H1 (cell line): ENCODE results near the gene BTBD3. TPM values are rescaled to one million over a fixed set of nuclear protein-coding genes. Genes with fewer than 3 reads are reported as not detected.

Experiments
- CTCF ChIA-PET: fragments of 300-600 bp; sonication (Branson Sonifier 250); formaldehyde crosslinking; loops from one replicate; lab custom pipeline; 2021; ENCODE audit not compliant: partially characterized antibody; lab: Charles Lee
- POLR2A ChIA-PET: fragments of 300-600 bp; sonication (Branson Sonifier 250); formaldehyde crosslinking; loops from one replicate; lab custom pipeline; 2021; ENCODE audit warnings: inconsistent platforms; ENCODE audit not compliant: partially characterized antibody; lab: Charles Lee
- DNase-seq, 2 experiments: peaks; one replicate each; pipeline versions ENCODE4 v3.0.0 to v3.0.0-alpha.2; 2010 to 2022; ENCODE audit warnings: low spot score in 2 of 2, low read depth in 1 of 2, mixed read lengths in 1 of 2
- FAIRE-seq: peaks from 2 replicates; lab custom pipeline; 2011; peaks lifted over from hg19 to GRCh38; lab: Jason Lieb, UNC
- H2AFZ ChIP-seq: 2 replicates; pipeline ENCODE4 v1.8.1; 2012; ENCODE audit warnings: low read length, inconsistent platforms
- H2AK5ac ChIP-seq: 2 replicates; pipeline ENCODE4 v1.6.1; 2013; ENCODE audit warnings: low read depth, low read length
- H2BK120ac ChIP-seq: replicated peaks from 2 replicates; pipeline ENCODE3; 2013; ENCODE audit warnings: low read depth, low read length, inconsistent platforms
- H2BK12ac ChIP-seq: 2 replicates; pipeline ENCODE4 v1.6.1; 2013; ENCODE audit warnings: low read depth, low read length
- H2BK15ac ChIP-seq: 2 replicates; pipeline ENCODE4 v1.6.1; 2013; ENCODE audit warnings: low read length
- H2BK20ac ChIP-seq: 2 replicates; pipeline ENCODE4 v1.6.1; 2013; ENCODE audit warnings: low read length
- H2BK5ac ChIP-seq: 2 replicates; pipeline ENCODE4 v1.6.1; 2013; ENCODE audit warnings: low read depth, low read length
- H3K14ac ChIP-seq: 2 replicates; pipeline ENCODE4 v1.6.1; 2013; ENCODE audit warnings: inconsistent platforms; ENCODE audit not compliant: insufficient read length
- H3K18ac ChIP-seq: 2 replicates; pipeline ENCODE4 v1.6.1; 2013; ENCODE audit warnings: low read length; ENCODE audit errors: extremely low read depth
- H3K23ac ChIP-seq: 2 replicates; pipeline ENCODE4 v1.6.1; 2013; ENCODE audit warnings: inconsistent platforms; ENCODE audit not compliant: insufficient read length
- H3K23me2 ChIP-seq: 2 replicates; pipeline ENCODE4 v1.6.1; 2013; ENCODE audit warnings: low read depth, low read length
- H3K27ac ChIP-seq: 2 replicates; pipeline ENCODE4 v1.6.1; 2011; ENCODE audit warnings: low read depth, low read length, inconsistent platforms
- H3K27me3 ChIP-seq, 4 experiments: replicated peaks in 1 of 4; 1 replicate in 1 of 4; 2 replicates in 3 of 4; pipeline versions ENCODE4 v1.6.1 to v1.8.1; 2011 to 2013; ENCODE audit warnings: low read length in 3 of 4, mild to moderate bottlenecking in 3 of 4, inconsistent platforms in 2 of 4, mixed read lengths in 2 of 4, moderate library complexity in 1 of 4; ENCODE audit not compliant: control insufficient read depth in 3 of 4, insufficient read depth in 3 of 4; ENCODE audit errors: extremely low read depth in 1 of 4
- H3K36me3 ChIP-seq, 4 experiments: 2 replicates each; pipeline versions ENCODE4 v1.6.1 to v1.8.1; 2011 to 2013; ENCODE audit warnings: mild to moderate bottlenecking in 4 of 4, low read length in 3 of 4, moderate library complexity in 2 of 4, control low read depth in 1 of 4, inconsistent platforms in 1 of 4; ENCODE audit not compliant: insufficient read depth in 4 of 4, control insufficient read depth in 2 of 4
- H3K4ac ChIP-seq: replicated peaks from 2 replicates; pipeline ENCODE3; 2013; ENCODE audit warnings: low read length, low read depth, mixed read lengths, inconsistent platforms; ENCODE audit not compliant: insufficient read length
- H3K4me1 ChIP-seq, 4 experiments: replicated peaks in 1 of 4; 1 replicate in 1 of 4; 2 replicates in 3 of 4; pipeline versions ENCODE4 v1.6.1 to v1.8.1; 2011 to 2013; ENCODE audit warnings: low read length in 3 of 4, inconsistent platforms in 2 of 4, mixed read lengths in 1 of 4; ENCODE audit not compliant: insufficient read depth in 4 of 4, control insufficient read depth in 3 of 4
- H3K4me2 ChIP-seq, 2 experiments: 2 replicates each; pipeline versions ENCODE4 v1.6.1 to v1.8.1; 2011 to 2013; ENCODE audit warnings: low read depth in 2 of 2, low read length in 2 of 2, control low read depth in 1 of 2, inconsistent platforms in 1 of 2, mild to moderate bottlenecking in 1 of 2; ENCODE audit not compliant: insufficient read depth in 1 of 2
- H3K4me3 ChIP-seq, 4 experiments: fragments of 200-600, 300-600 bp in 1 of 4; sonication (generic), shearing (Covaris generic), sonication (Bioruptor Twin) in 1 of 4; 2 replicates each; pipeline versions ENCODE4 v1.5.1 to v1.8.1; 2011 to 2016; ENCODE audit warnings: low read length in 4 of 4, low read depth in 3 of 4, control low read depth in 2 of 4, inconsistent platforms in 2 of 4, mild to moderate bottlenecking in 2 of 4, mixed read lengths in 1 of 4, moderate library complexity in 1 of 4; ENCODE audit not compliant: insufficient read depth in 2 of 4; ENCODE audit errors: extremely low read depth in 1 of 4
- H3K56ac ChIP-seq: replicated peaks from 2 replicates; pipeline ENCODE3; 2013; ENCODE audit warnings: low read depth, mild to moderate bottlenecking, mixed read lengths, low read length, inconsistent platforms; ENCODE audit not compliant: insufficient read length
- H3K79me1 ChIP-seq: 2 replicates; pipeline ENCODE4 v1.6.1; 2013; ENCODE audit warnings: low read depth, low read length, control low read depth
- H3K79me2 ChIP-seq, 2 experiments: 2 replicates each; pipeline versions ENCODE4 v1.6.1 to v1.8.1; 2012 to 2013; ENCODE audit warnings: low read length in 2 of 2, mild to moderate bottlenecking in 2 of 2, inconsistent platforms in 1 of 2; ENCODE audit not compliant: insufficient read depth in 2 of 2, control insufficient read depth in 1 of 2
- H3K9ac ChIP-seq, 4 experiments: replicated peaks in 1 of 4; 1 replicate in 1 of 4; 2 replicates in 3 of 4; pipeline versions ENCODE4 v1.6.1 to v1.8.1; 2011 to 2013; ENCODE audit warnings: low read depth in 3 of 4, low read length in 3 of 4, control low read depth in 2 of 4, mild to moderate bottlenecking in 2 of 4, moderate library complexity in 2 of 4, inconsistent platforms in 1 of 4; ENCODE audit errors: extremely low read depth in 1 of 4
- H3K9me3 ChIP-seq, 2 experiments: 2 replicates each; pipeline versions ENCODE4 v1.6.1 to v1.8.1; 2012 to 2013; ENCODE audit warnings: mild to moderate bottlenecking in 2 of 2, moderate library complexity in 2 of 2, control low read depth in 1 of 2, inconsistent platforms in 1 of 2, low read depth in 1 of 2, low read length in 1 of 2, mixed read lengths in 1 of 2; ENCODE audit not compliant: insufficient read depth in 2 of 2
- H4K20me1 ChIP-seq, 2 experiments: replicated peaks in 1 of 2; 2 replicates each; pipeline versions ENCODE3 to v1.8.1; 2011 to 2013; ENCODE audit warnings: inconsistent platforms in 2 of 2, low read length in 2 of 2, mild to moderate bottlenecking in 1 of 2; ENCODE audit not compliant: insufficient read depth in 2 of 2, control insufficient read depth in 1 of 2
- H4K5ac ChIP-seq: 2 replicates; pipeline ENCODE4 v1.6.1; 2013; ENCODE audit warnings: low read length, low read depth, mixed read lengths, inconsistent platforms; ENCODE audit not compliant: insufficient read length
- H4K8ac ChIP-seq: 2 replicates; pipeline ENCODE4 v1.8.0; 2013; ENCODE audit warnings: mild to moderate bottlenecking, moderate library complexity, low read length, inconsistent platforms; ENCODE audit not compliant: insufficient read depth; ENCODE audit errors: extremely low read depth
- H4K91ac ChIP-seq: replicated peaks from 2 replicates; pipeline ENCODE3; 2013; ENCODE audit warnings: low read length, mixed read lengths, inconsistent platforms; ENCODE audit not compliant: insufficient read length
- POLR2A ChIP-seq, 2 experiments: IDR thresholded peaks; 1 replicate in 1 of 2; 2 replicates in 1 of 2; pipeline ENCODE4 v1.6.1; 2011; ENCODE audit warnings: low read depth in 2 of 2, low read length in 2 of 2, mild to moderate bottlenecking in 2 of 2; ENCODE audit errors: control extremely low read depth in 1 of 2
- USF2 ChIP-seq: IDR thresholded peaks from 2 replicates; pipeline ENCODE4 v1.6.1; 2011; ENCODE audit warnings: low read length, improper control_type of control experiment
- WGBS, 2 experiments: shearing (Covaris generic) in 1 of 2; methylation state at CpG; one replicate each; pipeline versions ENCODE4 v1.1.6 to v1.1.7; 2013 to 2015; ENCODE audit warnings: low lambda C conversion rate in 2 of 2, mixed read lengths in 2 of 2, inconsistent platforms in 1 of 2, low coverage in 1 of 2, missing lambda C conversion rate in 1 of 2; ENCODE audit not compliant: insufficient replicate concordance in 2 of 2, insufficient coverage in 1 of 2, insufficient read length in 1 of 2; ENCODE audit errors: extremely low coverage in 1 of 2, missing lambda C conversion rate in 1 of 2; 5-methylcytosine and 5-hydroxymethylcytosine counted together
- polyA plus RNA-seq, 7 experiments: library from polyadenylated mRNA; depleted of rRNA in 3 of 7; stranded (reverse) in 5 of 7; unstranded in 2 of 7; fragments of >200 nt in 5 of 7; fragments of 200-250 nt in 2 of 7; gene quantifications; 1 replicate in 5 of 7; 2 replicates in 1 of 7; 4 replicates in 1 of 7; pipeline versions ENCODE4 v1.2.1 to v1.2.3, GENCODE V29; 2011 to 2013; ENCODE audit warnings: missing spikeins in 2 of 7, mixed read lengths in 2 of 7
- total RNA-seq: library from RNA; stranded (reverse); fragmentation: NEBNext Ultra II Directional; extraction: Animal tissue kit (Norgen Biotek cat#: 25700); gene quantifications from 2 replicates; pipeline ENCODE4 v1.2.1, GENCODE V29; 2021

BTBD3 gene
- total and polyA plus RNA-seq, 2 of the 8 experiments (the other 6 are each of a cell fraction or from before 2014, with no cell fraction given), result 36.7 to 45.5 TPM

- Histone ChIP-seq H3K4me1 (no peaks in the 10 kb centered on the region), H3K79me1 (no peaks in the 10 kb centered on the region), H2BK20ac (no peak overlapping the region), H3K18ac (no peak overlapping the region), H2BK12ac (no peak overlapping the region), H4K91ac (no peak overlapping the region), H3K79me2 (no peaks in the 10 kb centered on the region), H4K8ac (no peak overlapping the region), H3K23ac (no peak overlapping the region), H3K9me3 (no peaks in the 10 kb centered on the region), H3K23me2 (no peaks in the 10 kb centered on the region), H3K9ac (no peak overlapping the region), H2BK5ac (no peak overlapping the region), H3K14ac (no peak overlapping the region), H3K27ac (no peak overlapping the region), H3K4me2 (no peak overlapping the region), H4K5ac (no peak overlapping the region), H2BK120ac (no peak overlapping the region), H3K56ac (no peak overlapping the region), H3K27me3 (no peaks in the 10 kb centered on the region), H4K20me1 (no peaks in the 10 kb centered on the region), H2AK5ac (no peak overlapping the region), H3K4me3 (no peak overlapping the region), H2BK15ac (no peak overlapping the region), H3K36me3 (no peaks in the 10 kb centered on the region; a peak in 1 of 8 replicates)
- 85% methylated on average over 3 of the region's 3 CpGs; no CpG with 5 or more reads in 1 of the 2 experiments for WGBS, 2 experiments
- CTCF ChIA-PET, result interaction anchor here (0.5 to 2.1 kb wide), 3 partner anchors 9 to 14 kb away, joined by 3 to 6 read pairs (median 4); no protein-coding TSS in a partner anchor
- POLR2A ChIA-PET, result no interaction called here
- no peak for FAIRE-seq
- TF ChIP-seq POLR2A (IDR thresholded peaks at IDR 0.05; ENCODE audit: control extremely low read depth in 1 of 2, low read depth in 2 of 2, low read length in 2 of 2) (no peak), USF2 (no peak)
- TF ChIP-seq, all 59 proteins: peak for 0
- no peak for DNase-seq
- Histone ChIP-seq H2AFZ (no peak overlapping the region), H3K4ac (no peak overlapping the region)
Measured at GRCh38 chr20:11949711-11950110, 32.0 kb downstream of the BTBD3 start.
